HTR-8/SVneo (cell line): Measurements from ENCODE around the gene CXCR2.
"Not testable (repeated sequence)": the region's sequence is repeated elsewhere in the genome, so short reads cannot be mapped to it uniquely, and the experiment has no call there.

ENCODE experiments used
- DNase-seq: peaks from one replicate; pipeline ENCODE4 v3.0.0; 2011; ENCODE audit warnings: low spot score, mixed read lengths; ENCODE audit not compliant: insufficient read length
- FAIRE-seq: peaks from 2 replicates; lab custom pipeline; 2011; peaks lifted over from hg19 to GRCh38; lab: Jason Lieb, UNC

Gene CXCR2

GRCh38 chr2:218125626-218126080 lies at the start of gene CXCR2:
CXCR2 (plus strand) TSS chr2:218126028; CDS start chr2:218134802, 8,774 bp downstream.
- DNase-seq, result no peak
- no peak for FAIRE-seq

GRCh38 chr2:218077464-218078216 lies 48.2 kb upstream of the CXCR2 start:
- DNase-seq, result no peak
- no peak for FAIRE-seq

GRCh38 chr2:218079943-218080913 lies 45.6 kb upstream of the CXCR2 start:
- no peak for DNase-seq
- FAIRE-seq, result no peak

DNA sequence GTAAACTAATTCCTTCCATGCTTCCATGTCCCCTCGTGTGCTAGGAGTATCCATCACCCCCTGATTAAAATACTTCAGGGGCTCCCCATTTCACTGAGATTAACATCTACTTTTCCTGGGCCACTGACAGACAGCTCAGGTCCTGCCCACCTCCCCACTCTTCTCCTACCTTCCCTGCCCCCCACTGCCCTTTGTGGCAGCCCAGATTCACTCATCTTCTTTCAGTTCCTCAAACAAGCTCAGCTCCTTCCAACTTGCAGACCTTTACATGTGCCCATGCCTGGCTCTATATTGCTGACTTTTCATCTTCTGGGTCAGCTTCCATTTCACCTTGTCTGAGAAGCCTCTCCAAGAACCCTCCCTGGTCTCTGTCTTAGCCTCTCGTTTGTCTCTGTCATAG lies 44.8 kb upstream of the CXCR2 start:
- DNase-seq (no peak), FAIRE-seq (no peak)

DNA sequence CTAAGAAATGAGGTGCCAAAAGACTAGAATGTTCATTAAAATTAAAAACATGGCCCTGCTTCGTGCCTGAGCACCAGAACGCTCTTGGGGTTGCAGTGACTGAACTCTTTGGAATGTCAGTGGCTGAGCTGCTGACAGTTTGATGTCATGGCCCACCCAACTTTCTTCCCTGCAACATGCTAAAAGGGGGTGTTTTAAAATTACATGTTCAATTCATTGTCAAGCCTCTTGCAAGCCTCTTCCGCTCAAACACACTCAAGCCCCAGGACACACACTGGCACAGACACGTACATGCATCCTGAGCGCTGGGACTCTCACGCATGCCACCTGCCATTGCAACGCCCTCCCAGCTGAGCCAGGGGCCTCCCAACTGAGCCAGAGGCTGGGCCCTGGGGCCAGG lies 44.1 kb upstream of the CXCR2 start:
- DNase-seq (peak; percentile 70), FAIRE-seq (no peak)

GRCh38 chr2:218082586-218083351 lies 43.1 kb upstream of the CXCR2 start:
- DNase-seq (no peak), FAIRE-seq (peak; percentile 80)

- DNase-seq, result no peak
- FAIRE-seq, result no peak
Measured at GRCh38 chr2:218083352-218083676, 42.5 kb upstream of the CXCR2 start.

- no peak for DNase-seq
- no peak for FAIRE-seq
Measured at GRCh38 chr2:218086478-218086877, 39.4 kb upstream of the CXCR2 start.

DNA sequence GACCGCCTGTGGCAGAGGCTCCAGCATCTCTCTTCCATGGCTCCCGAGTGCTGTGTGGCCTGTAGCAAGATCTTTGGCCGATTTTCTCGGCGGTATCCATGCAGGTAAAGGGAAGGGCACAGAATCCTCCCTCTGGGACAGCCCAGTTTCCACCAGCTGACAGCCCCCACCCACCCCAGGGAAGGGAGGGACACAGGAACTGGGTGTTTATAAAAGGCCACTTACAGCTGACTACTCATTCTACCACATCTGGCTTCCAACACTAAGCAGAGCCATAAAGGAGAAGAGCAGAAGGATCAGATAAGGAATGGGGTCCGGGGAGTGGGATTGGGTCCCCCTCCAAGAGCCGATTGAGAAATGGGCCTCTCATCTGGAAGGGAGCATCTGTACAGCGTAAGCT lies 36.6 kb upstream of the CXCR2 start:
- FAIRE-seq (no peak), DNase-seq (no peak)

DNA sequence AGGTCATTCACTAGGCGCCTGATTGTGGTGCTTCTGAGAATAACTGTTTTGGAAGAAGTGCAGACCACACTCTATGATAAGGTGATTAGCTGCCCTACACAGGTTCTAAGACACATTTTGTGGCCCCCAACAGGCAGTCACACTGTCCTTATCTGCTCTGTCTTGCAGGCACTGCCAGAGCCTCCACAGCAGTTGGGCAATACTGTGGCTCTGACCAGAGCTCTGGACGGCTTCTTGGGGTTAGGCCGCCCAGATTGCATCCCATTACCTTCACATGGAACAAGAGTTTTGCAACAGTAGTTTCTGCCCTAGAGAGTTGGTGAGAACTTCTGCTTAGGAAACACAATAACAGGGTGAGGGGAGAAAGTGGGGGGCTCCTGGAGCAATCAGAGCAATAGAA lies 34.1 kb upstream of the CXCR2 start:
- DNase-seq (no peak), FAIRE-seq (no peak)

DNA sequence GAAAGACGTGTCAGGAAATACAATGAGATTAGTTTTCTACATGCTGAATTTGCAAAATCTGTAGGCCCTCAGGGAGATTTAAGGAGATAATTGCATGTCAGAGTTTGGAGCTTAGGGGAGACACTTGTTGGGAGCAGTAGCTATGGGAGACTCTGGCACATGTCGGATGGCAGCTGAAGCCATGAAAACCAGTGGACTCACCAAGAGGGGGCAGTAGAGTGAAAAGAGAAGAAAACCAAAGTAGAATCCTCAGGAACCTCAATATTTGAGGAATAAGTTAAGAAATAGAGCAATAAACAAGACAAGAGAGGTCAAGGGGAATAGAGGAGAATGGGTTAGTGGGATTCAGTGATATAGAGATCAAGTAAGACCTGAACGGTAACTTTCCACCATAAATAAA lies 31.9 kb upstream of the CXCR2 start:
- DNase-seq (no peak), FAIRE-seq (no peak)

- FAIRE-seq (no peak), DNase-seq (no peak)
Measured at GRCh38 chr2:218095853-218096252, 30.0 kb upstream of the CXCR2 start.

GRCh38 chr2:218097975-218098374 lies 27.9 kb upstream of the CXCR2 start:
- FAIRE-seq, result no peak

GRCh38 chr2:218108834-218109233 lies 17.0 kb upstream of the CXCR2 start:
- DNase-seq, FAIRE-seq: not testable (repeated sequence)

More at GRCh38 chr2:218097975-218098374, 27.9 kb upstream of the CXCR2 start:
- no peak for DNase-seq

- FAIRE-seq, result not testable (repeated sequence)
Measured at GRCh38 chr2:218121789-218122188, 4.0 kb upstream of the CXCR2 start.

DNA sequence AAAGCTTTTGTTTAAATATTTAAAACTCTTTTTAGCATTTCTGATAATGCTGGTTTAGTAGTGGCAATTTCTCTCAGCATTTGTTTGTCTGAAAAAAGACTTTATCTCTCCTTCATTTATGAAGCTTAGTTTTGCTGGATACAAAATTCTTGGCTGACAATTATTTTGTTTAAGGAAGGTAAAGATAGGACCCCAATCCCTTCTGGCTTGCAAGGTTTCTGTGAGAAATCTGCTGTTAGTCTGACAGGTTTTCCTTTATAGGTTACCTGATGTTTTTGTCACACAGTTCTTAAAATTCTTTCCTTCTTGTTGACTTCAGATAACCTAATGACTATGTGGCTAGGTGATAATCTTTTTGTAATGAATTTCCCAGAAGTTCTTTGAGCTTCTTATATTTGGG lies 3.5 kb upstream of the CXCR2 start:
- not testable (repeated sequence) for DNase-seq, FAIRE-seq

More at GRCh38 chr2:218121789-218122188, 4.0 kb upstream of the CXCR2 start:
- DNase-seq, result not testable (repeated sequence)

DNA sequence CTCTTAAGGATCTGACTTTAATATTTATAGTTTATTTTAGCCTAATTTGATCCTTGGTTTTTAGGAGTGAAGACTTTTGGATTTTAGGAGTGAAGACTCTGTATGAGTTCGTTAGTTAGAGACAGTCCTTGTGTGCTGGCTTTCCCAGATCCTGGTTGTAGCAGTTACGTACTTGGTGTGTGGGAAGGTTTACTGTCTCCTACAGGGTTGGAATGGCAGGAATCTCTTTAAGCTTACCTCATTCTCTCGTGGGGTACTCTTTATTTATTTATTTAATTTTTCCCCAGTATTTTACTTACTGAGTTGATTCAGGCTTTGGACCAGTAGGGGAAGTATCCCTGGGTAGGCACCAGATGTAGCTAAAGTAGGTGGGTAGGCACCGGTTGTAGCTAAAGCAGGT lies 1.8 kb upstream of the CXCR2 start:
- FAIRE-seq (no peak), DNase-seq (no peak)

- FAIRE-seq, result no peak
Measured at GRCh38 chr2:218125095-218125494, 733 bp upstream of the CXCR2 start.

GRCh38 chr2:218127929-218128455 lies 2.2 kb downstream of the CXCR2 start:
- DNase-seq (no peak), FAIRE-seq (no peak)

More at GRCh38 chr2:218125095-218125494, 733 bp upstream of the CXCR2 start:
- DNase-seq, result no peak
